ENCODE results near the gene ZNF487. TPM values are rescaled to one million over a fixed set of nuclear protein-coding genes. Genes with fewer than 3 reads are reported as not detected.
"Not testable (repeated sequence)": the region's sequence is repeated elsewhere in the genome, so short reads cannot be mapped to it uniquely, and the experiment has no call there.

The ZNF487 gene
- total RNA-seq, 1 donor from 2014 or later = 6.1 TPM

DNA sequence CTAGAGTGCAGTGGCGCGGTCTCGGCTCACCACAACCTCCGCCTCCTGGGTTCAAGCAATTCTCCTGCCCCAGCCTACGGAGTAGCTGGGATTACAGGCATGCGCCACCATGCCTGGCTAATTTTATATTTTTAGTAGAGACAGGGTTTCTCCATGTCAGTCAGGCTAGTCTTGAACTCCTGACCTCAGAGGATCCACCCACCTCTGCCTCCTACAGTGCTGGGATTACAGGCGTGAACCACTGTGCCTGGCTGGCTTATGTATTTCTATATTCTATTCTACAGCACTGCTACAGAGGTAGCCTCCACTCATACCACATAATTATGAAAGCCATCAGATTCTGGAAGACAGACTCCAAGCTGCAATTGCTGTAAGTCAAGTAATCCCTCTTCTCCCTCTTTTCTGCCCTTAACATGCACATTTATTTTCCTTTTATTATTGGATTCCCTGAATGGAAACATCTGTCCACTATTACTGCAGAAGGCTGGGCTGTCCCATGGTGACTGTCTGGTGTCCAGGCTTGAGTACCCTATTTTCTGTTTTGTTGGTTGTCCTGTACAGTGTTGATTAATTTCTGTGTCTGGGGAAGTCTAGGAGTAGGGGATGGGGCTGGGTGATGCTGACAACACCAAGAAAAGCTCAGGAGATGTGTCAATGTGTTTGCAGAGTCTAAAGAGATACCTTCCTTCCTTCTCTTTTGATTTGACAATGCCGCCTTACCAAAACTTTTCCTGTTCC, 5.8 kb upstream of the ZNF487 start:
- intact Hi-C loops (cut with micrococcal nuclease) = no loop called here

DNA sequence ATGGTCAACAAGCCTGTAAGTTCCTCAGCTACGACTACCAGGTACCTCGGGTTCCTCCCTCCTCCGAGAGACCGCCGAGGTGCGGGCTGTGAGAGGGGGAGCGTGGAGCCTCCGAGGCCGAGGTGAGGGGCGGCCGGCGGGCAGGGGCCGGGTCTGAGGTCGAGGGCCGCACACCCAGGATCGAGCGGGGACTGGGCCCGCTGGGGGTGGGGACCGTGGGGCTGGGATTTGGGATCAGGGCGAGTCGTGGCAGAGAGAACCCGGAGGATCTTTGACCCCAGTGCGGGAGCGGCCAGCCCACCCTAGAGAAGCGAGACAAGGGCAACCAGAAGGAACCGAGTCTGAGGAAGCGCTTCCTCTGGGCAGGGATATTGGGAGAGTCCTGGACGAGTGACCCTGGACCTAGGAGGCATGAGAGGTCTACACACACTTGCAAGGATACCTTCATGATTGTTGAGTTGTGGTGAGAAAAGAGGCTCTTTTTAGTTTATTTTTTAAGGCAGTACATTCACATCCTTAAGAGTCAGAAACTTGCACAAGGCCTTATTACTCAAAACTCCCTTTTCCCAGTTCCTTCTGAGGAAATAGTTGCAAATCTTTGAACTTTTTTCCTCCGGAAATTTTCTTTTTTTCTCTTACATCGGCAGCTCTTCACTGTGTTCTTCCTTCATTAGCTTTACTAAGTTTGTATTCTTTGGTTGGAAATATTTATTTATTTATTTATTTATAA, 395 bp downstream of the ZNF487 start:
- intact Hi-C loops (cut with micrococcal nuclease) = loop anchor here (2.0 kb wide), 2 partner anchors 41 to 75 kb away; no protein-coding TSS in a partner anchor

DNA sequence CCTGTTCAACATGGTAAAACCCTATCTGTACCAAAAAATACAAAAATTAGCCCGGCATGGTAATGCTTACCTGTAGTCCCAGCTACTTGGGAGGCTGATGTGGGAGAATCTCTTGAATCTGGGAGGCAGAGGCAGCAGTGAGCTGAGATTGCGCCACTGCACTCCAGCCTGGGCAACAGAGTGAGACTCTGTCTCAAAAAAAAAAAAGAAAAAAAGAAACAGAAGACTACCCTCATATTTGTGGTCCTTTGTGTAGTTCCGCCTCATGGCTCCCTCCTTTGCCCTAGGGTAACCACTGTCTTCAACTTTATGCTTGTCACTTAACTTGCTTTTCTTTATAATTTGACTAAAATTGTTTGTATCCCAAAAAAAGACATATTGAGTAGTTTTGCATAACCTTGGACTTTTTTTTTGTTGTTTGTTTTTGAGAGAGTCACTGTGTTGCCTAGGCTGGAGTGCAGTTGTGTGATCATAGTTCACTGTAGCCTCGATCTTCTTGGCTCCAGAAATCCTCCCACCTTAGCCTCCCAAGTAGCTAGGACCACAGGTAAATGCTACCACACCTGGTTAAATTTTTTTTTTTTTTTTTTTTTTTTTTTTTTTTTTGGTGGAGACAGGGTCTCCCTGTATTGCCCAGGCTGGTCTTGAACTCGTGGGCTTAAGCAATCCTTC, 3.7 kb downstream of the ZNF487 start:
- intact Hi-C loops (cut with micrococcal nuclease) = no loop called here

DNA sequence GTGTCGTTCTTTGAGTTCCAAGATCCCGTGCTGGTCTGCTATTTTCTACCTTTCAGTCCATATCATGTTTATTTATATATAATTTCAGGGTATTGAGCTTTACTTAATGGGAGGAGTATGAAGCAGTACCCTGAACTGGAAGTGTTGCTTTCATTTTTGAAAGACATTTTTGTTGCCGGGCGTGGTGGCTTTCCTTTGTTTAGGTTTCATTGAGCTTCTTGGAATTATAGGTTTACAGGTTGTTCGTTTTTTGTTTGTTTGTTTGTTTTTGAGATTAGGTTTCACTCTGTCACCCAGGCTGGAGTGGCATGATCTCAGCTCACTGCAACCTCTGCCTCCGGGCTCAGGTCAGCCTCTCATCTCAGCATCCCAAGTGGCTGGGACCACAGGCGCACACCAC, 7.4 kb downstream of the ZNF487 start:
- intact Hi-C loops (cut with micrococcal nuclease) = no loop called here

DNA sequence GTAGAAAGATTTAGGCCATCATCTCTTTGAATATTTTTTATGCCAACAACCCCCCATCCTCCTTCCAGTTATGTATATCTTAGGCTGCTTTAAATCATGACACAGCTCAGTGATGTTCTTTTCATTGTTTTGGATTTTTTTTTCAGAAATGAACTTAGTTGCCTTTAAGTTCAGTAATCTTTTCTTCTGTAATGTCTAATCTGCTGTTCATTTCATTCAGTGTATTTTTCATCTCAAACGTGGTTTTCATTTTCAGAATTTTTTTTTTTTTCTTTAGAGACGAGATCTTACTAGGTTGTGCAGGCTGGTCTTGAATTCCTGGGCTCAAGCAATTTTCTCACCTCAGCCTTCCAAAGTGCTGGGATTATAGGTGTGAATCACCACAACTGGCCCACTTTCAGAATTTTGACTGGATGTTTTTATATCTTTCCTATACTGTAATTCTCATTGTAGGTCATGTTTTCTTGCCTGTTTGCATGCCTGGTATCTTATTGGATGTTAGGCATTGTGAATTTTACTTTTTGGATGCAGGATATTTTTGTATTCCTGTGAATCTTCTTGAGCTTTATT, 8.1 kb downstream of the ZNF487 start:
- intact Hi-C loops (cut with micrococcal nuclease) = no loop called here

DNA sequence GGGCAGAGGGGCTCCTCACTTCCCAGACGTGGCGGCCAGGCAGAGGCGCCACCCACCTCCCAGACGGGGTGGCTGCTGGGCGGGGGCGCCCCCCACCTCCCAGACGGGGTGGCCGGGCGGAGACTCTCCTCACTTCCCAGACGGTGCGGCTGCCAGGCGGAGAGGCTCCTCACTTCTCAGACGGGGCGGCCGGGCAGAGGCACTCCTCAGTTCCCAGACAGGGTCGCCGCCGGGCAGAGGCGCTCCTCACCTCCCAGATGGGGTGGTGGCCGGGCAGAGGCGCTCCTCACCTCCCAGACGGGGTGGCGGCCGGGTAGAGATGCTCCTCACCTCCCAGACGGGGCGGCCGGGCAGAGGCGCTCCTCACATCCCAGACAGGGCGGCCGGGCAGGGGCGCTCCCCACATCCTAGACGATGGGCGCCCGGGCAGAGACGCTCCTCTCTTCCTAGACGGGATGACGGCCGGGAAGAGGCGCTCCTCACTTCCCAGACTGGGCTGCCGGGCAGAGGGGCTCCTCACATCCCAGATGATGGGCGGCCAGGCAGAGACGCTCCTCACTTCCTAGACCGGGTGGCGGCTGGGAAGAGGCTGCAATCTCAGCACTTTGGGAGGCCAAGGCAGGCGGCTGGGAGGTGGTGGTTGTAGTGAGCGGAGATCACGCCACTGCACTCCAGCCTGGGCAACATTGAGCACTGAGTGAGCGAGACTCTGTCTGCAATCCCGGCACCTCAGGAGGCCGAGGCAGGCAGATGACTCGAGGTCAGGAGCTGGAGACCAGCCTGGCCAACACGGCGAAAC, 9.5 kb downstream of the ZNF487 start:
- intact Hi-C loops (cut with micrococcal nuclease) = not testable (repeated sequence)

DNA sequence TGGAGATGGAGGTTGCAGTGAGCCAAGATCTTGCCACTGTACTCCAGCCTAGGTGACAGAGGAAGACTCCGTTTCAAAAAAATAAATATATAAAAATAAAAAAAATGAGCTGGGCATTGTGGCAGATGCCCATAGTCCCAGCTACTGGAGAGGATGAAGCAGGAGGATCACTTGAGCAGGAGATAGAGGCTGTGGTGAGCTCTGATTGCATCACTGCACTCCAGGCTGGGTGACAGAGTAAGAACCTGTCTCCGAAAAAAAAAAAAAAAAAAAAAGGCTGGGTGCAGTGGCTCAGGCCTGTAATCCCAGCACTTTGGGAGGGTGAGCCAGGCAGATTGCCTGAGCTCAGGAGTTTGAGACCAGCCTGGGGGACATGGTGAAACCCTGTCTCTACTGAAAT, 11.8 kb downstream of the ZNF487 start:
- intact Hi-C loops (cut with micrococcal nuclease) = no loop called here

DNA sequence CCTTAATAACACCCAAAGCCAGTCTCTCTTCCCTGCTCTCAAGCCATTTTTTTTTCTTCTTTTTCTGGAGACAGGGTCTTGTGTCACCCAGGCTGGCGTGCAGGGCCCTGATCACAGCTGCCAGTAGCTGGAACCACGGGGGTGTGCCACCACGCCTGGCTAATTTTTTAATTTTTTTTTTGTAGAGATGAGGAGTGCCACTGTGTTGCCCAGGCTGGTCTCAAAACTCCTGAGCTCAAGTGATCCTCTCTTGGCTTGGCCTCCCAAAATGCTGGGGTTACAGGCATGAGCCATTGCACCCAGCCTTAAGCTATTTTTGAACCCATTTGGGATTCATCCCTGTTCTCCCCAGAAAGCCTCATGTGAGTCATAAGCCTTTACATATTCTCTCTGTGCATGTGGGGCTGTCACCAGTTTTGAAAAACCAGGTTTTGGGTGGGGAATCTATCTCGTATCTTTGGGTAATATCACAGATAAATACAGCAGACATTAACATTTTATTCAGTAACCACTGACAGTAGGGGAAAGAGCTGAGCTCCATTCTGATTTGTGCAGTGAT, 15.5 kb downstream of the ZNF487 start:
- intact Hi-C loops (cut with micrococcal nuclease) = no loop called here

DNA sequence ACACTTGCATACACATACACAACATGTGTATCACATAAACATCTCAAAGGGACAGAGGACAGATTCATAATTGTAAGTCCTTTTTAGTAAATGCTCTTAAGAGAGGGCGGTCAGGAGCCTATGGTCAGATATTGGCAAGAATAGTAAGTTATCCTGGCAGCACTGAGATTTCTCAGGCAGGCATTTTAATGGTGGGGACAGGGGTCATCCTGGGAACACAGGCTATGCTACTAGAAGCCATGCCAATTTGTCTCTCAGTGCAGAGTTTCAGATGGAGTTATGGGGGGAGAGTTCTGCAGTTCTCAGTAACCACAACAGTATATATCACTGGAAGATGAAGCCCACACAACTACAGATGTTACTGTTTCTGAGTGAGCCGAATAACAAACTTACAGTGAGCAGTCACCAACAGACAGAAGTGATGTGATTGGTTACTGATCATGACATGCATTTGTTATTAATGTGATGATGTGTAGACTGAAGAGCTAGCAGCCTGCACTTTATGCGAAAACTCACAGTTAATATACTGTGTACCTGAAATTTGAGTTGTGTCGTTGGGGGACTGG, 16.4 kb downstream of the ZNF487 start:
- intact Hi-C loops (cut with micrococcal nuclease) = no loop called here

DNA sequence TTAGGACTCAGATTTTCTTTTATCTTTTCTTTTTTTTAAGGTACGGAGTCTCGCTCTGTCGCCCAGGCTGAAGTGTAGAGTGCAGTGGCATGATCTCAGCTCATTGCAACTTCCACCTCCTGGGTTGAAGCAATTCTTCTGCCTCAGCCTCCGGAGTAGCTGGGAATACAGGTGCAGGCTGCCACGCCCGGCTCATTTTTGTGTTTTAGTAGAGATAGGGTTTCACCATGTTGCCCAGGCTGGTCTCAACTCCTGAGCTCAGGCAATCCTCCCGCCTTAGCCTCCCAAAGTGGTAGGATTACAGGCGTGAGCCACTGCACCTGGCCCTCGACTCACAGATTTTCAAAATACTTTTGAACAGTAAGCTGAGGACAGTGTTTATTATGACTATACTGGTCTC, 17.1 kb downstream of the ZNF487 start:
- intact Hi-C loops (cut with micrococcal nuclease) = not testable (repeated sequence)

DNA sequence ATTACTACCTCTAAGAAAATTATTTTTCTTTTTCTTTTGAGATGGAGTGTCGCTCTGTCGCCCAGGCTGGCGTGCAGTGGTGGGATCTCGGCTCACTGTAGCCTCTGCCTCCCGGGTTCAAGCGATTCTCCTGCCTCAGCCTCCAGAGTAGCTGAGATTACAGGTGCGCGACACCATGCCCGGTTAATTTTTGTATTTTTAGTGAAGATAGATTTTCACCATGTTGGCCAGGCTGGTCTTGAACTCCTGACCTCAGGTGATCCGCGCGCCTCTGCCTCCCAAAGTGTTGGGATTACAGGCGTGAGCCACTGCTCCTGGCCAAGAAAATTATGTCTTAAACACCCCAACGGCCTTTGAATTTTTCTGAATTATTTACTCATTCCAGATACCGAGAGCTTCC, 19.6 kb downstream of the ZNF487 start:
- intact Hi-C loops (cut with micrococcal nuclease) = not testable (repeated sequence)

DNA sequence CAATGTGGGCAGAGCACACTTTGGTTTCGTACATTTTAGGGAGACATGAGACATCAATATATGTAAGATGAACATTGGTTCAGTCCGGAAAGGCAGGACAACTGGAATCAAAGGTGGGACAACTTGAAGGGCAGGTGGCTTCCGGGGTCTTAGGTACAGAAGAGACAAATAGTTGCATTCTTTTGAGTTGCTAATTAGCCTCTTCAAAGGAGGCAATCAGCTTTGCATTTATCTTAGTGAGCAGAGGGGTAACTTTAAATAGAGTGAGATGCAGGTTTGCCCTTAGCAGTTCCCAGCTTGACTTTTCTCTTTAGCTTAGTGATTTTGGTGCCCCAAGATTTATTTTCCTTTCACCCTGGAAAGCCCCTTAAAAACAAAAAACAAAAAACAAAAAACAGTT, 21.3 kb downstream of the ZNF487 start:
- intact Hi-C loops (cut with micrococcal nuclease) = no loop called here

DNA sequence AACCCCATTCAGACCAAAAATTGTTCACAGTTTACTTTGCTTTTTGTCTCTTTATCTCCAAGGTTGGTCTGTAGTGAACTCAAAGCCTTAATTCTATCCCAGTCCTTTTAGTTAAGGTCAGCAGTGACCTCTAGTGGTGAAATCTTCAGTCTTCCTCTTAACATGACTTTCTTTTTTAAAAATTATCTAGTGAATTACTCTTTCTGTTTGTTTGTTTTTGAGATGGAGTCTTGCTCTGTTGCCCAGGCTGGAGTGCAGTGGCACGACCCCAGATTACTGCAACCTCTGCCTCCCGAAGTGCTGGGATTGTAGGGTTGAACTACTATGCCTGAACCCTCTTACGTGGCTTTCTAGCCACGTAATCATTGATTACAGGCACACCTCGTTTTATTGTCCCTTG, 25.0 kb downstream of the ZNF487 start:
- intact Hi-C loops (cut with micrococcal nuclease) = loop anchor here (1.0 to 5.0 kb wide), 7 partner anchors 65 to 710 kb away; no protein-coding TSS in a partner anchor

DNA sequence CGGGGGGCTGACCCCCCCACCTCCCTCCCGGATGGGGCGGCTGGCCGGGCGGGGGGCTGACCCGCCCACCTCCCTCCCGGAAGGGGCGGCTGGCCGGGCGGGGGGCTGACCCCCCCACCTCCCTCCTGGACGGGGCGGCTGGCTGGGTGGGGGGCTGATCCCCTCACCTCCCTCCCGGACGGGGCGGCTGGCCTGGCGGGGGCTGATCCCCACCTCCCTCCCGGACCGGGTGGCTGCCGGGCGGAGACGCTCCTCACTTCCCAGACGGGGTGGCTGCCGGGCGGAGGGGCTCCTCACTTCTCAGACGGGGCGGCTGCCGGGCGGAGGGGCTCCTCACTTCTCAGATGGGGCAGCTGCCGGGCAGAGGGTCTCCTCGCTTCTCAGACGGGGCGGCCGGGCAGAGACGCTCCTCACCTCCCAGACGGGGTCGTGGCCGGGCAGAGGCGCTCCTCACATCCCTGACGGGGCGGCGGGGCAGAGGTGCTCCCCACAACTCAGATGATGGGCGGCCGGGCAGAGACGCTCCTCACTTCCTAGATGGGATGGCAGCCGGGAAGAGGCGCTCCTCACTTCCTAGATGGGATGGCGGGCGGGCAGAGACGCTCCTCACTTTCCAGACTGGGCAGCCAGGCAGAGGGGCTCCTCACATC, 28.3 kb downstream of the ZNF487 start:
- intact Hi-C loops (cut with micrococcal nuclease) = not testable (repeated sequence)

DNA sequence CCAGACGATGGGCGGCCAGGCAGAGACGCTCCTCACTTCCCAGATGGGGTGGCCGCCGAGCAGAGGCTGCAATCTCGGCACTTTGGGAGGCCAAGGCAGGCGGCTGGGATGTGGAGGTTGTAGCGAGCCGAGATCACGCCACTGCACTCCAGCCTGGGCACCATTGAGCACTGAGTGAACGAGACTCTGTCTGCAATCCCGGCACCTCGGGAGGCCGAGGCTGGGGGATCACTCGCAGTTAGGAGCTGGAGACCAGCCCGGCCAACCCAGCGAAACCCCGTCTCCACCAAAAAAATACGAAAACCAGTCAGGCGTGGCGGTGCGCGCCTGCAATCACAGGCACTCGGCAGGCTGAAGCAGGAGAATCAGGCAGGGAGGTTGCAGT, 28.8 kb downstream of the ZNF487 start:
- intact Hi-C loops (cut with micrococcal nuclease) = not testable (repeated sequence)

DNA sequence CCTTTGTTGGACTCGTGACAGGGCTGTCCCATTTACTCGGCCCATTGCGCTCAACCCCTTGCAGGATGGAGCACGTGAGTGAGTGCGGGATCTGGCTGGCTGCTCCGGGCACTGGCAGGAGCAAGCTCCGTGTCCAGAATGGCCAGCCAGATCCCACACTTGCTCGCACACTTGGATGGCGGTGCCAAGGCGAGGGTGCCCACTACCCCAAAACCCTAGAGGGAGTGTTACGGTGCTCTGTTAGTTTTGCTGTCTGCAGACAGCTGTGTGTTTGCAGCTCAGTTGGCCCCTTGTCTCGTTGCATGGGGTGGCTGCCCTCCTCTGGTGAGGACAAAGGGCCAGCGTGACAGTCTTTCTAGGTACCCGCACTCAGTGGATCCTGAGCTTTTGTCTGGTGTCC, 34.2 kb downstream of the ZNF487 start:
- intact Hi-C loops (cut with micrococcal nuclease) = no loop called here

DNA sequence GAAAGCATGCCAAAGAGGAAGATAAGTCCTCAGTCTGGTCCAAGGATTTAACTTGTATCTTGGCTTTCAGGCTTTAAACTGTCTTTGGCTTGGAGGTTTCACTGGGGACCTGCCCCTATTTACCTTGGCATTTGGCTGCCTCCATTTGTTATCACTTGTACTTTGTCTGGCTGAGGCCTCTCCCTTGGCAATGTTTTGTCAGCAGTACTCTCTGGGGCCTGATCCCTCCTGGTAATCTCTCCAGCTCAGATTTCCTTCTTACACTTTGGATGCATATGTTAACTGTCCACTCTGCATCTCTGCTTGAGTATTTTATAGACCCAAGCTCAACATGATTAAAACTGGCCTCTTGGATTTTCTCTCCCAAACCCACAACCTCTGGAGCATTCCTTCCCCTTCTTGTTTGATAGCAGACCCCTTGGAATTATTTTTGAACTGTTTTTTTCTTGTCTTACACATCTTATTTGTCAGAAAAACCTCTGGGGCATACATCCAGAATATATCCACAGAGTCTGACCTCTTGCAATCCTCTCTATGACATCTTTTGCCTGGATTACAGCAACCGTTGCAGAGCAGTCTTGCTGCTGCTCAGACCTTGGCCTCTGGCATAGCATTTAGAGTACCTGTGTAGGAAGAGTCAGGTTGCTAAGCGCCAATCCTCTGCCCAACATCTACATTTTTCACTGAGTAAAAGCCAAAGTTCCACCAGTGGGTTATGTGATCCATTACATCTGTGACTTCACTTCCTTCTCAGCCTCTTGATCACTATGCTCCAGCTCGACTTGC, 35.2 kb downstream of the ZNF487 start:
- intact Hi-C loops (cut with micrococcal nuclease) = no loop called here

DNA sequence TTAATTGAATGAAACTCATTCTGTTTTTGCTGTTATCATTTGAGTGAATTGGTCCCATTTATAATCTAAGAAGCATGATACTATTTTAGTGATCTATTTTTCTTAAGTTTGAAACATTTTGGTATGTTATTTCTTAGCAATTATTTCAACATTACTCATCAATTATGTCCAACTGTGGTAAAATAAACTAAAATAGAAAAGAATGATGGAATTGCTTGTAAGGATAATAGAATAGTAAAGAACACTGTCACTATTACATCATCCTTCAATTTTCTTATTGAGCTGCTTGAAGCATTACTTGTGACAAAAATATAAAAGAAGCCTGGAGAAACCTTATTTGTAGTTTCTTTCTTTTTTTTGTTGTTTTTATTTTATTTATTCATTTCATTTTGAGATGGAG, 42.4 kb downstream of the ZNF487 start:
- intact Hi-C loops (cut with micrococcal nuclease) = no loop called here

Data from T-helper 2 cell treated with Interferon-gamma antibody and Interleukin-4, amounts not matched to agents 100 ng/mL and 5 ng/mL, for 36 hours (primary cell).